HG03432 (cell line): ENCODE measurements around the gene SLC10A4.
"Not testable (repeated sequence)": the region's sequence is repeated elsewhere in the genome, so short reads cannot be mapped to it uniquely, and the experiment has no call there.

Experiments
- ATAC-seq: cut with Tn5 transposase; IDR thresholded peaks from one replicate; pipeline ENCODE4 v1.9.1; 2021; ENCODE audit warnings: mild to moderate bottlenecking, moderate library complexity; ENCODE audit not compliant: unreplicated experiment

The SLC10A4 gene

GRCh38 chr4:48483006-48483776 is at the start of gene SLC10A4:
TSS of gene SLC10A4 (plus strand) at chr4:48483343. CDS start at chr4:48483562, 219 bp downstream.
- ATAC-seq: no peak

- ATAC-seq: no peak
These were observed 46.8 kb upstream of the SLC10A4 start for GRCh38 chr4:48436318-48436717.

- no peak for ATAC-seq
These were observed 43.2 kb upstream of the SLC10A4 start for GRCh38 chr4:48439988-48440387.

GRCh38 chr4:48440914-48441313 is 42.2 kb upstream of the SLC10A4 start:
- ATAC-seq: not testable (repeated sequence)

- ATAC-seq: no peak
These were observed 37.4 kb upstream of the SLC10A4 start for GRCh38 chr4:48445704-48446103.

GRCh38 chr4:48446642-48447041 is 36.5 kb upstream of the SLC10A4 start:
- ATAC-seq: no peak

- ATAC-seq: no peak
These were observed 34.0 kb upstream of the SLC10A4 start for GRCh38 chr4:48449151-48449550.

GRCh38 chr4:48450740-48451139 is 32.4 kb upstream of the SLC10A4 start:
- no peak for ATAC-seq

GRCh38 chr4:48451656-48452055 is 31.5 kb upstream of the SLC10A4 start:
- ATAC-seq: not testable (repeated sequence)

- no peak for ATAC-seq
These were observed 28.6 kb upstream of the SLC10A4 start for GRCh38 chr4:48454591-48454990.

- no peak for ATAC-seq
These were observed 22.1 kb upstream of the SLC10A4 start for GRCh38 chr4:48461000-48461399.

GRCh38 chr4:48462363-48462762 is 20.8 kb upstream of the SLC10A4 start:
- ATAC-seq: no peak

GRCh38 chr4:48467442-48467841 is 15.7 kb upstream of the SLC10A4 start:
- no peak for ATAC-seq

GRCh38 chr4:48467891-48468290 is 15.3 kb upstream of the SLC10A4 start:
- no peak for ATAC-seq

GRCh38 chr4:48470137-48470536 is 13.0 kb upstream of the SLC10A4 start:
- ATAC-seq: no peak

- no peak for ATAC-seq
These were observed 12.6 kb upstream of the SLC10A4 start for GRCh38 chr4:48470570-48470969.

- ATAC-seq: no peak
These were observed 10.3 kb upstream of the SLC10A4 start for GRCh38 chr4:48472794-48473193.

GRCh38 chr4:48475770-48476169 is 7.4 kb upstream of the SLC10A4 start:
- no peak for ATAC-seq

GRCh38 chr4:48478273-48478672 is 4.9 kb upstream of the SLC10A4 start:
- ATAC-seq: no peak

- ATAC-seq: no peak
These were observed 1.6 kb upstream of the SLC10A4 start for GRCh38 chr4:48481581-48481980.

GRCh38 chr4:48483777-48484493 is 792 bp downstream of the SLC10A4 start:
- ATAC-seq: no peak

- ATAC-seq: no peak
These were observed 1.5 kb downstream of the SLC10A4 start for GRCh38 chr4:48484494-48485168.
